Right lobe of liver (tissue), 6 donors: ENCODE data around the gene SPOCK1. TPM values are rescaled to one million over a fixed set of nuclear protein-coding genes. Genes with fewer than 3 reads are reported as not detected.

Experiments
- ATAC-seq, 4 donors: fragments of 200-7000 bp; cut with Tn5 transposase; one replicate each; pipeline ENCODE4 v1.9.1; 2020; ENCODE audit warnings: mild to moderate bottlenecking in 4 of 4, moderate library complexity in 4 of 4
- DNase-seq, 3 donors: peaks; one replicate each; pipeline ENCODE4 v3.0.0-alpha.2; 2020
- H3K27ac ChIP-seq, 3 donors: fragments of 200-600 bp; one replicate each; pipeline ENCODE4 v1.8.0; 2022
- H3K27me3 ChIP-seq, 2 donors: fragments of 200-600 bp; one replicate each; pipeline ENCODE4 v1.8.0; 2022
- H3K36me3 ChIP-seq, 4 donors: fragments of 200-600 bp; sonication (generic) in 1 of 4; one replicate each; pipeline versions ENCODE4 v1.5.1 to v1.8.0; 2017 to 2022; ENCODE audit warnings: control low read depth in 1 of 4
- H3K4me1 ChIP-seq, 4 donors: fragments of 200-600 bp; sonication (generic) in 1 of 4; one replicate each; pipeline versions ENCODE4 v1.5.1 to v1.8.0; 2017 to 2022; ENCODE audit warnings: control low read depth in 1 of 4
- H3K4me3 ChIP-seq, 3 donors: fragments of 200-600 bp; one replicate each; pipeline ENCODE4 v1.8.0; 2022
- H3K9me3 ChIP-seq, 4 donors: fragments of 200-600 bp; sonication (generic) in 1 of 4; one replicate each; pipeline versions ENCODE4 v1.5.1 to v1.8.0; 2017 to 2022; ENCODE audit warnings: control low read depth in 1 of 4
- CTCF ChIP-seq, 4 donors: fragments of 200-600 bp in 3 of 4; fragments of 450-650 bp in 1 of 4; IDR thresholded peaks; one replicate each; pipeline versions ENCODE4 v1.5.1 to v1.8.0; 2016 to 2022; ENCODE audit warnings: antibody characterized with exemption in 4 of 4, mild to moderate bottlenecking in 2 of 4
- POLR2A ChIP-seq: fragments of 450-650 bp; IDR thresholded peaks from one replicate; pipeline ENCODE4 v1.6.1; 2017; ENCODE audit warnings: antibody characterized with exemption, mild to moderate bottlenecking
- WGBS: methylation state at CpG from one replicate; pipeline ENCODE4 v1.1.6; 2018; ENCODE audit warnings: low coverage, low lambda C conversion rate; ENCODE audit not compliant: insufficient coverage; ENCODE audit errors: missing lambda C conversion rate; 5-methylcytosine and 5-hydroxymethylcytosine counted together
- intact Hi-C, 2 donors: fragments of 100-400 bp; cut with DNase I; formaldehyde crosslinking; loops; one replicate each; pipeline versions ENCODE4 v1.11.2 to v1.14.1; 2022
- total RNA-seq, 6 experiments: library from RNA; depleted of rRNA in 2 of 6; stranded (reverse); fragments of >200 nt in 2 of 6; fragmentation: NEBNext Ultra II Directional in 3 of 6; extraction: Animal tissue kit (Norgen Biotek cat#: 25700) in 3 of 6; gene quantifications; one replicate each; pipeline versions ENCODE4 v1.1.0 to v1.2.4, GENCODE V29; 2016 to 2023
- donor health status: DM: no; HTN: yes; CAD: no.
- donor health status: DM: no; HTN: no; CAD: no.
- donor health status: DM: no; HTN: no; CAD: no.
- donor health status: DM: no; HTN: yes; CAD: no.
- donor health status: DM: no; HTN: yes; CAD: no.

The SPOCK1 gene
- total RNA-seq, 6 experiments from 2014 or later, result 0.06 to 0.86 (median 0.15) TPM; not detected in 1

GRCh38 chr5:137022043-137022442, 477.1 kb downstream of the SPOCK1 start:
- Histone ChIP-seq H3K9me3 (no peaks in the 10 kb centered on the region), H3K27me3 (no peaks in the 10 kb centered on the region), H3K4me1 (no peaks in the 10 kb centered on the region), H3K4me3 (no peak overlapping the region), H3K27ac (no peak overlapping the region), H3K36me3 (no peaks in the 10 kb centered on the region)
- TF ChIP-seq POLR2A (no peak), CTCF (IDR thresholded peaks at IDR 0.05) (no peak)
- intact Hi-C loops, result no loop called here
- ATAC-seq (no peak), DNase-seq (no peak)
- 36% methylated on average over 3 of the region's 3 CpGs for WGBS

- no peak for DNase-seq
- Histone ChIP-seq H3K4me1 (no peaks in the 10 kb centered on the region), H3K9me3 (no peaks in the 10 kb centered on the region), H3K36me3 (no peaks in the 10 kb centered on the region), H3K4me3 (no peak overlapping the region), H3K27me3 (no peaks in the 10 kb centered on the region), H3K27ac (no peak overlapping the region)
- TF ChIP-seq POLR2A, result no peak
- no peak for TF ChIP-seq CTCF (IDR thresholded peaks at IDR 0.05)
- WGBS, result 51% methylated on average over 3 of the region's 3 CpGs
- intact Hi-C loops, result no loop called here
- no peak for ATAC-seq
These were observed 479.9 kb downstream of the SPOCK1 start for GRCh38 chr5:137019229-137019628.

GRCh38 chr5:137016783-137017324, 482.3 kb downstream of the SPOCK1 start:
- Histone ChIP-seq H3K27ac (no peak overlapping the region), H3K4me1 (no peaks in the 10 kb centered on the region), H3K9me3 (no peaks in the 10 kb centered on the region), H3K4me3 (no peak overlapping the region), H3K27me3 (no peaks in the 10 kb centered on the region), H3K36me3 (no peaks in the 10 kb centered on the region)
- intact Hi-C loops, result no loop called here
- DNase-seq (no peak), ATAC-seq (no peak)
- WGBS, result 17% methylated on average over 4 of the region's 5 CpGs
- TF ChIP-seq POLR2A (no peak), CTCF (IDR thresholded peaks at IDR 0.05) (no peak)

GRCh38 chr5:137015540-137016116, 483.5 kb downstream of the SPOCK1 start:
- no peak overlapping the region for H3K4me3 ChIP-seq
- TF ChIP-seq CTCF (IDR thresholded peaks at IDR 0.05), result no peak
- no peak for TF ChIP-seq POLR2A
- no peak overlapping the region for H3K27ac ChIP-seq
- DNase-seq (no peak), ATAC-seq (no peak)
- no peaks in the 10 kb centered on the region for H3K36me3 ChIP-seq
- 38% methylated on average over 2 of the region's 2 CpGs for WGBS
- H3K9me3 ChIP-seq, result no peaks in the 10 kb centered on the region
- H3K4me1 ChIP-seq, result no peaks in the 10 kb centered on the region
- no peaks in the 10 kb centered on the region for H3K27me3 ChIP-seq
- intact Hi-C loops, result no loop called here
